GM21576 (cell line): ENCODE measurements around the gene CDRT15L2.
A peak's percentile ranks its signal among the peaks of the same experiment; 100 is the strongest.
"Not testable (repeated sequence)": the region's sequence is repeated elsewhere in the genome, so short reads cannot be mapped to it uniquely, and the experiment has no call there.

ENCODE experiments used
- ATAC-seq: cut with Tn5 transposase; IDR thresholded peaks from one replicate; pipeline ENCODE4 v1.9.1; 2021; ENCODE audit warnings: mild to moderate bottlenecking, moderate library complexity; ENCODE audit not compliant: unreplicated experiment

The CDRT15L2 gene

GRCh38 chr17:20579424-20579823 lies at the start of gene CDRT15L2:
TSS of gene CDRT15L2 (plus strand) at chr17:20579724. CDS start at chr17:20579744, 20 bp downstream.
- not testable (repeated sequence) for ATAC-seq

DNA sequence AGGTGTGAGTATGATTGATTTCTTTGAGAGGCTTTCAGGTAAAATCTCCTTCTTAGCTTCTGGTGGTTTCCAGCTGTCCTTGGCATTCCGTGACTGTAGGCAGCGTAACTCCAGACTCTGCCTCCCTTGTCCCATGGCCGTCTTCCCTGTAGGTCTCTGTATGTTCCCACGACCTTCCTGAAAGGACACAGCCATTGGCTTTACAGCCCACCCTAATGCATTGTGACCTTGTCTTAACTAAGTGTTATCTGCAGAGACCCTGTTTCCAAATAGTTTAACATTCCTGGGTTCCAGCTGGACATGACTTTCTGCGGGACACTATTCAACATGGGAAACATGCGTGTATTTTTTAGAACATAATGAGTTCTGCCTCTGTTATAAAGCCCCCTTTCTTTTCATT lies 49.4 kb upstream of the CDRT15L2 start:
- not testable (repeated sequence) for ATAC-seq

GRCh38 chr17:20532544-20533090 lies 46.9 kb upstream of the CDRT15L2 start:
- not testable (repeated sequence) for ATAC-seq

DNA sequence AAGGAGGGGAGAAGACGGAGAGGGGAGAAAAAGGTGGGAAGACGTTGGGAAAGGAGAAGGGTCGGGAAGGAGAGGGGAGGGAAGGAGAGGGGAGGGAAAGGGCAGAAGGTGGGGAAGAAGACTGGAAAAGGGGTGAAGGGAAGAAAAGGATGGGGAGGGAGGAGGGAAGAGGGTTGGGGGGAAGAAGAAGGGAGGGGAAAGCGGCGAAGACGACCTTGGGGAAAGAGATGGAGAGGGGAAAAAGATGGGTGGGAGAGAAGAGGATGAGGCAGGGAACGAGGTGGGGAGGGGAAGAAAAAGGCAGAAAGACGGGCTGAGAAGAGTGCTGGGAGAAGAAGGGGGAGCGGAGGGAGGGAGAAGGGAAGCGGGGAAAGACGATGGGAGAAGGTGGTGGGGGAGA lies 46.3 kb upstream of the CDRT15L2 start:
- ATAC-seq: not testable (repeated sequence)

GRCh38 chr17:20534711-20535550 lies 44.6 kb upstream of the CDRT15L2 start:
- not testable (repeated sequence) for ATAC-seq

DNA sequence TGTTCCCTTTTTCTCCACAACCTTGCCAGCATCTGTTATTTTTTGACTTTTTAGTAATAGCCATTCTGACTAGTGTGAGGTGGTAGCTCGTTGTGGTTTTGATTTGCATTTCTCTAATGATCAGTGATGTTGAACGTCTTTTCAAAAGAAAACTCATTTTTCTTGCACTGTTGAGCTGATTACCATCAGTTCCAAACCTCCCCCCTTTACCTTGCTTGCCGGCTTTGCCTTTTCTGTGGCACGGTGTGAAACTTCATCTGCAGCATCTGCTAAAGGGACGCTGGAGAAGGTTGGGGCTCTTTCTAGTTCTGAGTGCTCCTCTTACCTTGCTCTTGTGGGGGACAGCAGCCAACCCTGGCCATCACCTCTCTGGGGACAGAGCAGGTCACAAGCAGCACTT lies 39.1 kb upstream of the CDRT15L2 start:
- peak; percentile 90 for ATAC-seq

DNA sequence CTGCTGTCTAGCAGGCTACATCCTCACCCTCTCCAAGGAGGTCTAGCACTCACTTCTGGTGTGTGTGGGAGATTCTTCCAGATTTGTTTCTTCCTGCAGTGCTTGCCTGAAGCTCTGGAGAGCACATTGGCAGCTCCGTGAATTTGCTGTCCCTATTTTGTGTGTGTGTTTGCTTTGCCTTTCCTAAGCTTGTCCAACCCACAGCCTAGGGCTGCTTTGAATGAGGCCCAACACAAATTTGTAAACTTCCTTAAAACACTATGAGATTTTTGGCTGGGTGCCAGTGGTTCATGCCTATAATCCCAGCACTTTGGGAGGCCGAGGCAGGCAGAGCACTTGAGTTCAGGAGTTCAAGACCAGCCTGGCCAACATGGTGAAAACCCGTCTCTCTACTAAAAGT lies 38.7 kb upstream of the CDRT15L2 start:
- not testable (repeated sequence) for ATAC-seq

DNA sequence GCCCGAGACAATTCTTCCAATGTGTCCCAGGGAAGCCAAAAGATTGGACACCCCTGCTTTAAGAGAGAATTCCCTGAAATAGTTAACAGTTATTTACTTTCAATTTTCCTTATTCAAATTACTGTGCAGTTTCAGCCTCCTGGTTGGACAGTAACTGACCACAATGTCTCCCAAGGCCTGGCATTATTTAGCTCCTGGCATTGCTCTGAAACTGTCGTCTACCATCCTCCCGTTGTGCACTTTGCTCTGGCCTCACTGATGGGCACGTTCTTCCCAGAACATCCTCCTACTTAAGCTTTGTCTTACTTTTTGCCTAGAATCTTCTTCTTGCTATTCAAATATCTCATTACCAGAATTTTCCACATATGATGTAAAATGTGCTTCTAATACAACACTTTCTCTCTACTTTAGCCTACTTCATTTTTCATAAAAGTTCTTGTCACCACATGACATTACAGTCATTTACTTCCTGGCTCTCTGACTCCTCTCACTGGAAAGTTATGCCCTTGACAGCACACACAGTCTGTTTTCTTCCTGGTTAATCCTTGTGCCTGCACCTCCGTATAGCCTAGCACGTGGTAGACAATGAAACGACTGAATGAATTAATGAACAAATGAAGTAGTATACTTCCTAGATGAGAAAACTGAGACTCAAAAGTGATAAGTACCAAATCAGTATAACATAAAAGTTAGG lies 37.5 kb upstream of the CDRT15L2 start:
- not testable (repeated sequence) for ATAC-seq

DNA sequence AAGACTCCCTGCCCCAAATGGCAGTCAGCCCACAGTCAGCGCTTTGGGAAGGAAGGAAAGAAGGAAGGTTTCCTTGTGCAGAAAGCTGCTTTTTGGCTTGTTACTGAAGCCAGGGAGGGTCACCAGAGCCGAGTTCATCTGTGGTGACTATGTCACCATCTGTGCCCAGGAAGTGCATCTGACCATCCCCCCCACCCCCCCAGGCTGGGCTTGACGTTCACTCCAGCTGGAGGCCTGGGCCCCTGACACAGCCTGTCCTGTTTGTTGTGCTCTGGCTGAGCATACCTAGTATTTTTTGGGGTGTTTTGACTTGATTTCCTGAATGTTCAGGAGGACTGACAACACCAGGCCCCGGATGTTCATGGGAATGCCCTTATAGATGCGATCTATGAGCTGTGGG lies 31.6 kb upstream of the CDRT15L2 start:
- ATAC-seq: not testable (repeated sequence)

DNA sequence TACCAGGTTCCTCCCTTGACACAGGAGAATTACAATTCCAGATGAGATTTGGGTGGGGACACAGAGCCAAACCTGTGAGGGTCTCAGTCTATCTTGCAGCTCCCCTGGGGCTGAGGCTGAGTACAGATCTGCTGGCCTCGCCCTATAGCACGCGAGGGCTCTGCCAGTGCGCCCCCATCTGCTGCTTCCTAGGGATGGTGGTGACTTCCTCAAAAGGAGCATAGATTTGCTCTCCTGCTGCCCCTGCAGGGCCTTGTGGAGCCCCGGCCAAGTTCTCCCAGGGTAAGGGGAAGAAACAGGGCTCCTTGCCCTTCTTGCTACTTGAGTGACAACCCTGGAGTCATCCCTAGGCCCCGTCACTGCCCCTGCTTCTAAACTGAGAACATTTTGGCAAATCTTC lies 26.6 kb upstream of the CDRT15L2 start:
- not testable (repeated sequence) for ATAC-seq

GRCh38 chr17:20554728-20555127 lies 24.8 kb upstream of the CDRT15L2 start:
- not testable (repeated sequence) for ATAC-seq

GRCh38 chr17:20555135-20556010 lies 24.2 kb upstream of the CDRT15L2 start:
- not testable (repeated sequence) for ATAC-seq

DNA sequence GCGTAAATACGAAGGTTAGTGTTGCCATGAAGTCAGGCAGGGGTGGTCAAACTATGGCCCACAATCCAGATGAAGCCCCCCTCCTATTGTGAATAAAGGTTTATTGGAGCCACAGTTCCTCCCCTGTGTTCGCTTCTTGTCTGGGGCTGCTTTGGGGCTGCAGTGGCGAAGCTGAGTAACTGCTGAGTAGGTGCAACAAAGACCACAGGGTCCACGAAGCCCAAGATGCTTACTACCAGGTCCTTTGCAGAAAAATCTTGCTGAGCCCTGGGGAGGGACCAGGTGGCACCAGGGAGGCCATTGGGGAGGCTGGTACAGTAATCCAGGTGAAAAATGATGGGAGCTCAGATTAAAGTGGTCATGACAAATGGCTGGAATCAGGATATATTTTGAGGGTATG lies 21.4 kb upstream of the CDRT15L2 start:
- ATAC-seq: not testable (repeated sequence)

DNA sequence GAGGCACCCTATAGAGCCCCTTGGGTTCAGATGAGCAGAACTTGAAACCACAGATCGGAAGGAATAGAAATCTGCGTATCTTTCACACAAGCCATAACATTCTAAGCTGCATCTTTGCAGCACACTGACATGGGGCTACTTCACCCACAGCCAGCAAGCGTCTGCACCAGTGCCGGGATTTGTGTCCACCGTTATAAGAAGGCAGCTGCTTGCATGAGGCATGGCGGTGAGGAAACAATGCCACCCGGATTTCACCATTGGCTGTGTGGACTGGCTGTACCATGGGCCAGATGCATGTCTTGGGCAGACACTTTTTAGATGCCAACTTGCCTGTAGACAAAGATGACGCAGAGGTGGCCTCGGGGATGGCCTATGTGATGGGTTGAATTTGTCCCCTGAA lies 20.5 kb upstream of the CDRT15L2 start:
- not testable (repeated sequence) for ATAC-seq

DNA sequence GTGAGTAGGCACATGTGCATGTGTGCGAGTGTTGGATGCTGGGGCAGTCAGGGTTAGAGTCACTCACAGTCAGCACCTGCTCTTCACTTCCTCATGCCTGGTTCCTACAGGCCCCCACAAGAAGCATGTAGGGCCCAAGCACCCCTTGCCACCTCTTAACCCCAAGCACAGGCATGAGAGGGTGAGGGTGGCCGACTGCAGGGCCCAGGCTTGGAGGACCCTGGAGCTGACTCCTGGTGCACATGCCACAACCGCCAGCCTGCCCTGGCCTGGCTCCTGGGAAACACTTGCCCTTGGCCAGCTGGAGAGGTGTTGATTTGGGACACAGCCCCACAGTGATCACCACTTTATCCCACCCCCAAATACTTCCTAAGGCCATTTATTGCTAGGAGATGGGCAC lies 16.9 kb upstream of the CDRT15L2 start:
- no peak for ATAC-seq

DNA sequence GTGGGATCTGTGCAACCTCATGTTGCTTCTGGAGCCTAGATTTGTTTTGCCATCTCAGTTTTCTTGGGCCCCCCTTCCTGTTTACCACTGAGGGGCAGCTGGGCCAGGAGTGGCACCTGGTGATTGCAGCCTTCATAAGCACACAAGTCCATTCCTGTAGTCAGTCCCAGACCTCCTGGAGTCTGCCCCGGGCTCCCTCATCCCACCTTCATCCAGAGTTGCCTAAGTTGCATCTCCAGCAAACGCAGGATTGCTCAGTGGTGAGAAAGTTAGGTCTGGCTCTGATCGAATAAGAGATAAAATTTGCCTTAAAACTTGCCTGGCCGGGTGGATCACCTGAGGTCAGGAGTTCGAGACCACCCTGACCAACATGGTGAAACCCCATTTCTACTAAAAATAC lies 14.3 kb upstream of the CDRT15L2 start:
- ATAC-seq: not testable (repeated sequence)

DNA sequence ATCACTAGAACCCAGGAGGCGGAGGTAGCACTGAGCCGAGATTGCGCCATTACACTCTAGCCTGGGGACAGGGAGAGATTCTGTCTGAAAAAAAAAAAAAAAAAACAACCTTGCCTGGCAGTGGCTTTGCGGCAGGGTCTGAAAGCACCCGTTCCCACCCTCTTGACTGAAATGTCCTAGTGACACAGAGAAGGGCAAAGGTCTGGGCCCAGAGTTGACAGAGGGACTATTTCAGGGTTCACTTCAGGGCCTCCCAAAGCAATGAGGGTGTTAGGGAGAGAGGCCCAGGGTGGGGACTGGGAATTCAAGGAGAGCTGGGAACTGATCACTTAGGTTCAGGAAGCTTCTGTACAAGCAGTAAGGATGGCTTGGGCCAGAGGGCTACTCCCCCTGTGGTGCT lies 13.8 kb upstream of the CDRT15L2 start:
- no peak for ATAC-seq

GRCh38 chr17:20566736-20567135 lies 12.8 kb upstream of the CDRT15L2 start:
- not testable (repeated sequence) for ATAC-seq

GRCh38 chr17:20567421-20567820 lies 12.1 kb upstream of the CDRT15L2 start:
- not testable (repeated sequence) for ATAC-seq

DNA sequence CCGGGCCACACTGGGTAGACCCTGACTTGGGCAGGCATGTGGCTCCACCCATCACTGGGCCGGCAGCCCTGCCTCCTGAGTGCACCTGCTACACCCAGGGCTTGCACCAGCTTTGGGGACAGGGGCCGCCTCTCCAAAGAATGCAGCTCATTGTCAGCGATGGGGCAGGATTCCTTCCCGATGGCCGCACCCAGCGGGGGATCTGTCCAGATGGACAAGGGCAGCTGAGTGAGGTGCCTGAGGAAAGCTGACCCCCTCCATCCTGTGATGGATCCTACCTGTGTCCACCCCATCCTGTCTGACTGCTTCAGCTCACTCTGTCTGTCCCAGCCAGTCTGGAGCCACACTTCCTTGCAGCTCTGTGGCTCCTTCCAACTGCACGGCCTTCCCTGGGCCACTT lies 10.9 kb upstream of the CDRT15L2 start:
- ATAC-seq: not testable (repeated sequence)

DNA sequence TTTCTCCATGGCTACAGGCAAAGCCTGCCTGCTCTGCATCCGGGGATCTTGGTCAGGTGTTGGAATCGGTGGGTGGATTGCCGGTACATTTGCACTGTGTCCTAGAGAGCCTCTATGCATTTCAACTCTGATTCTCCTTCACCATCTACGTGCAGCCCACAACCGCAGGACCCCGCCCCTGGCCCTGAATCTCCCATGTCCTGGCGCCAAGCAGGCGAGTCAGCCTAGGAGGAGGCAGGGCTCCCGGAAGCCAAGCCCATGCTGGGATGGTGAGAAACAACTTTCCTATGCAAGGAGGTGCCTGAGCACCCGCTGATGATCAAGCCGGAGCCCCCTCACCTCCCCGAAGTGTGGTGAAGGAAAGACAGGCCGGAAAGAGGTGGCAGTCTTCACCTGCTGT lies 7.9 kb upstream of the CDRT15L2 start:
- ATAC-seq: not testable (repeated sequence)
